ENCODE measurements around the gene FRAS1.

Gene FRAS1

DNA sequence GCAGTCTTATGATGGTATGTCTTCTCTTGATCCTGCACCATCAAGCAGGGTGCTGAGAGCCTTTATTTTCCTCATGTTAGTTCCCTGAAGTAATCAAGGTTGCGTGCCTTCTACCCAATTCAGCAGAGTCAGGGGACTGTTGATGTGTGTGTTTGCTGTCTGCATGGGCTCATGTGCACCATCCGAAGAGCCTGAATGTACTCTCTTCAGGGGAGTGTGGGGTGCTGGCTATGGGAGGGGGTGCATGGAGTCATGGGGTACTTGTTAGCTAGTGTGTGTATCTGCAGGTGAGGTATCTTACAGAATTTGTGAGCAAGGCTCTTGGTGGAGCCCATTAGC, 340.1 kb downstream of the FRAS1 start:
- H3K36me3 Mint-ChIP-seq (ENCODE audit: low read depth): peaks cover 59% of the 10 kb centered on the region
- peak overlapping the region; percentile 52 for H3K27ac Mint-ChIP-seq
- TF ChIP-seq, protein P1, sequence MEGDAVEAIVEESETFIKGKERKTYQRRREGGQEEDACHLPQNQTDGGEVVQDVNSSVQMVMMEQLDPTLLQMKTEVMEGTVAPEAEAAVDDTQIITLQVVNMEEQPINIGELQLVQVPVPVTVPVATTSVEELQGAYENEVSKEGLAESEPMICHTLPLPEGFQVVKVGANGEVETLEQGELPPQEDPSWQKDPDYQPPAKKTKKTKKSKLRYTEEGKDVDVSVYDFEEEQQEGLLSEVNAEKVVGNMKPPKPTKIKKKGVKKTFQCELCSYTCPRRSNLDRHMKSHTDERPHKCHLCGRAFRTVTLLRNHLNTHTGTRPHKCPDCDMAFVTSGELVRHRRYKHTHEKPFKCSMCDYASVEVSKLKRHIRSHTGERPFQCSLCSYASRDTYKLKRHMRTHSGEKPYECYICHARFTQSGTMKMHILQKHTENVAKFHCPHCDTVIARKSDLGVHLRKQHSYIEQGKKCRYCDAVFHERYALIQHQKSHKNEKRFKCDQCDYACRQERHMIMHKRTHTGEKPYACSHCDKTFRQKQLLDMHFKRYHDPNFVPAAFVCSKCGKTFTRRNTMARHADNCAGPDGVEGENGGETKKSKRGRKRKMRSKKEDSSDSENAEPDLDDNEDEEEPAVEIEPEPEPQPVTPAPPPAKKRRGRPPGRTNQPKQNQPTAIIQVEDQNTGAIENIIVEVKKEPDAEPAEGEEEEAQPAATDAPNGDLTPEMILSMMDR (IDR thresholded peaks at IDR 0.05): no peak
- H3K9me3 Mint-ChIP-seq: peaks cover 30% of the 10 kb centered on the region
- no peak overlapping the region for H3K4me3 Mint-ChIP-seq
- H3K27me3 Mint-ChIP-seq (ENCODE audit: low read depth, poor library complexity): no peaks in the 10 kb centered on the region
- no peaks in the 10 kb centered on the region for H3K4me1 Mint-ChIP-seq
- DNase-seq: no peak

DNA sequence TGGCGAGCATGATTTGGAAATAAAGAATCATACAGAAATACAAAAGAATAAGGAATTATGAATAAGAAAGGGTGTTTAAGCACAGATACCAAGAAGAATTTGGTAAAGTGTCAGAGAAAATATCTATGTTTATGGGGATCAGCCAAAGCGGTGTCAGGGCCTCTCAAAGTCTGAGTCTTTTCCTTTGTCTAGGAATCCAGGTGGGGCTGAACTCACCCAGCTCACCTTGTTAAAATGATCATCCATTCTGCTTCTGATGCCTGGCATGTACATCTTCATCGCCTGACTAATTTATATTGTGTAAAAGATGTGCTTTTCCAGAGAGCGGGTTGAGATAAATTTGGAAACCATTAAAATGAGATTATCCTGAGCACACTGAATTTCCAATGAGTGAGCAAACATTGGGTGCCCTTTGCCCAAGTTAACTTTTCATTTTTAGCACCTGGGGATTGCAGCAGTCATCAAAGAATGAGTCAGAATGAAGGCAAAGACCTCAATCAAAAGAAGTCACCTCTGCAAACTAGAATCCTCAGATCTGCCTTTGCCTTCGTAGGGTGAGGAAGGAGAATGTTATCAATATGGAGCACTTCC, 352.6 kb downstream of the FRAS1 start:
- Mint-ChIP-seq H3K27ac (no peak overlapping the region), H3K27me3 (ENCODE audit: low read depth, poor library complexity) (no peaks in the 10 kb centered on the region), H3K4me1 (no peaks in the 10 kb centered on the region), H3K4me3 (no peak overlapping the region), H3K9me3 (no peaks in the 10 kb centered on the region), H3K36me3 (ENCODE audit: low read depth) (peaks cover 27% of the 10 kb centered on the region)
- no peak for DNase-seq
- TF ChIP-seq, protein P1 (IDR thresholded peaks at IDR 0.05): no peak

DNA sequence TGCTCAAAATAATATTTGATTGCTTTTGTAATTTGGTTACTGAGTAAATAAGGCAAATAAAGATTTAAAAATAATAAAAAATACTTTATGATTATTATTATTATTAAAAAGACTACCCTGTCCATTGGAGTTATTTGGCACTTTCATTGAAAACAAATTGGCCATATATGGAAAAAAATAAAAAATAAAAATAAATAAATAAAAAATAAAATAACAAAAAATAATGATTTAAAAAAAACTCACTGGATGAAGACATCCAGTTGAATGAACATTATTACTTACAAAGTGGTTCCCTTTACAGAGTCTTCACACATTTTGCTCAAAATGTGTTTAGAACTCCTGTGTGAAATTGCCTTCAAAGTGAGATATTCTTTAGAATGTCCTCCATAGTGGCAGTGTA, 353.1 kb downstream of the FRAS1 start:
- Mint-ChIP-seq H3K4me3 (no peak overlapping the region), H3K36me3 (ENCODE audit: low read depth) (peaks cover 28% of the 10 kb centered on the region), H3K9me3 (no peaks in the 10 kb centered on the region), H3K27ac (no peak overlapping the region), H3K27me3 (ENCODE audit: low read depth, poor library complexity) (no peaks in the 10 kb centered on the region), H3K4me1 (no peaks in the 10 kb centered on the region)
- TF ChIP-seq, protein P1 (IDR thresholded peaks at IDR 0.05): no peak
- no peak for DNase-seq

DNA sequence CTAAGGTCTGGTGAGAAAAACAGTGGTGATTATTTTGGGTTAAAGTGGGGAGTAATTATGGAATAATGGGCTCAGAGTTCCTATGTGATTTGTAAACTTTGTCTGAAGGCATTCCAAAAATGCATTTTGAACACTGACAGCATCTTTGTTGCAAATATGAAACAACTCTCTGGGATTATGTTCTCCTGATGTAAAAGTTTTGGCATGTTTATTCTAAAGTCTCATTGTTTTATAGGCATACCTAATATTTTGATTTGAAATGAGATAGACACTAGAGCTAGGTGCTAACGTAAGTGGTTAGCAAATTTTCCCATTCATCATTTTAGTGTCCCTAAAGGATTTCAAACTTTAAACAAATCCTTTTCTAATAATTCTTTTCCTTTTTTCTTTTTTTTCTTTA, 353.6 kb downstream of the FRAS1 start:
- H3K9me3 Mint-ChIP-seq: no peaks in the 10 kb centered on the region
- H3K4me3 Mint-ChIP-seq: no peak overlapping the region
- no peak overlapping the region for H3K27ac Mint-ChIP-seq
- H3K27me3 Mint-ChIP-seq (ENCODE audit: low read depth, poor library complexity): no peaks in the 10 kb centered on the region
- H3K4me1 Mint-ChIP-seq: no peaks in the 10 kb centered on the region
- H3K36me3 Mint-ChIP-seq (ENCODE audit: low read depth): peaks cover 31% of the 10 kb centered on the region
- TF ChIP-seq, protein P1 (IDR thresholded peaks at IDR 0.05): no peak
- no peak for DNase-seq

DNA sequence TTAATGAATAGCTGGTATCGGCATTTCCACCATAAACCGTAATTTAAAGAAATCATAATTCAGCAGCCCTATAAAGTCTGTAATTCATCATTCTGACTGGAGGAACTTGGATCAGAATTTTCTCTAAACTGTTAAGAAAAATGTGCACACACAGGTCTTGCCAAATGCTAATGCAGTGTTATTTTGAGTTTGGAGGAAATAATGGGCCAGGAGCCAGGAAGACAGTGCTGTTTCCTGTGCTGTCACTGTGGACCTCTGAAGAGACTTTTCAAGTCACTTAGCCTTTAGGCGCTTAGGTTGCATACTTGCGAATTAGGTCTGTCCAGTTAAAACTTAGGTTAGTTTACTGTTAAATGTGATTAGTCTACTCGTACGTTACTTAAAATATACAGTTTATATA, 357.0 kb downstream of the FRAS1 start:
- Mint-ChIP-seq H3K9me3 (no peaks in the 10 kb centered on the region), H3K27me3 (ENCODE audit: low read depth, poor library complexity) (no peaks in the 10 kb centered on the region), H3K4me1 (peaks cover 26% of the 10 kb centered on the region), H3K27ac (no peak overlapping the region), H3K4me3 (no peak overlapping the region), H3K36me3 (ENCODE audit: low read depth) (peaks cover 25% of the 10 kb centered on the region)
- TF ChIP-seq, protein P1 (IDR thresholded peaks at IDR 0.05): no peak
- no peak for DNase-seq

DNA sequence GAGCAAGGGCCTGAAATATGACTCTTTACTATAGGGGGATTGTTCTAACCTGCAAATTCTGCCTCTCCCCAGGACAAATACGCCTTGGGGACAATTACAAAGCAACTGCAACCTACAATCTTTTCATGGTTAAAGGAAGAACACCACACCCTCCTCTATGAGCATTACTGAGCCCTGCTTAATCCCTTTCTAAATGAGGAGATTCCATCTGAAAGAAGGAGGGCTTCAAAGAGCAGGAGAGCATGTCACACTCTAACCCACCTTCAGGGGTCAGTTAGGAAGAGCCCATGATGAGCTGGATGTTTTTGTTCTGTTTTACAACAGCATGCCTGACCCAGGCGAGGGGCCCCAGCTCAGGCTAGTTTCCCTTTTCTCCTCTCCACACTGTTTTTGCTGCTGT, 360.5 kb downstream of the FRAS1 start:
- TF ChIP-seq, protein P1 (IDR thresholded peaks at IDR 0.05): no peak
- Mint-ChIP-seq H3K27me3 (ENCODE audit: low read depth, poor library complexity) (no peaks in the 10 kb centered on the region), H3K4me3 (peak overlapping the region; percentile 4), H3K9me3 (no peaks in the 10 kb centered on the region), H3K36me3 (ENCODE audit: low read depth) (peaks cover 53% of the 10 kb centered on the region), H3K27ac (peak overlapping the region; percentile 96), H3K4me1 (peaks cover 26% of the 10 kb centered on the region)
- no peak for DNase-seq
